Gastroesophageal sphincter (tissue), 4 donors: Measurements from ENCODE around the gene MGST1. TPM values are rescaled to one million over a fixed set of nuclear protein-coding genes. Genes with fewer than 3 reads are reported as not detected.

Experiments used
- ATAC-seq: fragments of 150-250 bp; one replicate; pipeline ENCODE4 v1.9.1; 2016; ENCODE audit warnings: mild to moderate bottlenecking, moderate library complexity
- H3K27ac ChIP-seq, 4 donors: fragments of 200-600 bp; sonication (generic) in 3 of 4; 1 replicate in 3 of 4; 2 replicates in 1 of 4; pipeline ENCODE4 v1.5.1; 2016 to 2019
- H3K27me3 ChIP-seq: fragments of 200-600 bp; sonication (generic); one replicate; pipeline ENCODE4 v1.5.1; 2019
- H3K36me3 ChIP-seq, 2 donors: fragments of 200-600 bp; sonication (generic); one replicate each; pipeline ENCODE4 v1.5.1; 2019; ENCODE audit warnings: control low read depth in 1 of 2
- H3K4me1 ChIP-seq, 3 donors: fragments of 200-600 bp; sonication (generic); 1 replicate in 2 of 3; 2 replicates in 1 of 3; pipeline ENCODE4 v1.5.1; 2016 to 2019; ENCODE audit warnings: control low read depth in 2 of 3
- H3K4me3 ChIP-seq, 2 donors: fragments of 200-600 bp; sonication (generic); one replicate each; pipeline ENCODE4 v1.5.1; 2019; ENCODE audit warnings: mild to moderate bottlenecking in 1 of 2, moderate library complexity in 1 of 2
- H3K9me3 ChIP-seq, 3 donors: fragments of 200-600 bp; sonication (generic); one replicate each; pipeline ENCODE4 v1.5.1; 2017 to 2019; ENCODE audit warnings: control low read depth in 2 of 3
- CTCF ChIP-seq, 4 experiments: fragments of 200-600 bp in 2 of 4; fragments of 450-650 bp in 2 of 4; sonication (generic) in 1 of 4; IDR thresholded peaks; one replicate each; pipeline ENCODE4 v1.5.1; 2017 to 2019; ENCODE audit warnings: antibody characterized with exemption in 4 of 4, mild to moderate bottlenecking in 2 of 4, moderate library complexity in 2 of 4
- EP300 ChIP-seq: sonication (generic); formaldehyde crosslinking; IDR thresholded peaks from one replicate; pipeline ENCODE4 v1.6.1; 2017; ENCODE audit warnings: antibody characterized with exemption, mild to moderate bottlenecking
- POLR2A ChIP-seq, 2 donors: fragments of 450-650 bp; IDR thresholded peaks; one replicate each; pipeline ENCODE4 v1.6.1; 2017; ENCODE audit warnings: antibody characterized with exemption in 2 of 2, mild to moderate bottlenecking in 2 of 2, moderate library complexity in 1 of 2
- POLR2AphosphoS5 ChIP-seq: sonication (generic); formaldehyde crosslinking; IDR thresholded peaks from one replicate; pipeline ENCODE4 v1.6.1; 2017; ENCODE audit warnings: antibody characterized with exemption
- WGBS, 2 donors: methylation state at CpG; one replicate each; pipeline ENCODE4 v1.1.5; 2018; ENCODE audit warnings: low coverage in 1 of 2; 5-methylcytosine and 5-hydroxymethylcytosine counted together
- total RNA-seq, 4 donors: library from RNA; depleted of rRNA; stranded (reverse); fragments of >200 nt; gene quantifications; one replicate each; pipeline ENCODE4 v1.1.0, GENCODE V29; 2016

The MGST1 gene
- total RNA-seq, result 10 to 100 TPM; 11.8 to 59.1 (median 45.1) TPM

DNA sequence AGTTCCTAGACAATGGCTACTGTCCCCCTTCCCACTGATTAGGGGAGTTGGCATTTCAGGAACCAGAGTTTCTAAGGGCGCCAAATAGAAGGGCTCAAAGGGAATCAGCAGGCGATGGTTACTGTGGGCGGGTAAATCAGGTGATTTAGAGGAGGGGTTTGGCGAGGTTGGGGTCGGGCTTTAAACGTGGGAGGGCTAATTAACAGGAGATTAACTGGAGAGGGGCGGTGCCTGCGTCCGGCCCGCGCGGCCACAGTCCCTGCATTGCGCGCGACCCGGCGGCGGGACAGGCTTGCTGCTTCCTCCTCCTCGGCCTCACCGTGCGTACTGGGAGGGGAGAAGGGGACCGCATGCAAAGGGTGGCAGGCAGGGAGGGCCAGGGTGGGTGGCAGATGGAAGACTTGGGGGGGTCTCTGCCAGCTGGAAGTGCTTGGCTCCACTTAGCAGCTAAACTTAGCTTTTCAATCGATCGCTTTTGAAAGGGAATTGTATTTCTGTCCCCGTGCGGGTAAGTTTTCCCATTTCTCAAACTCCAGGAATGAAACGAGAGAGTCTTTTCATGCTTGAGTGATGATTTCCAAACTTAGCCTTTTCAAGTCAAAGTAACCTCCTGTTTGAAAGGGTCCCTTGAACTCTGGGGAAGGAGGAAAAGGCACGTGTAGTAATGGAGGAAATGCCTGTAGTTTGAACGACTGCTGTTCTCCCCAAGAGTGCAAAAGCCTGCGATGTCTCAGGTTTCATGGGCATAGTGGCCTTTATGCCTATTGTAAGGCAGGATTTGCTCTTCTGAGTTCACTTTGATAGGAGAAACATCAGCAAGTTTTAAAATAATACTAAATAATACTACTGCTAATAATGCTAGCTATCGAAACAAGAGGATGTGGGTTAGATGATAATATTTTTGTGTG, at the start of gene MGST1:
MGST1 (plus strand) TSS at position 255 of the 908 bp plus-strand sequence. CDS start 6,608 bp downstream, outside the sequence.
- Histone ChIP-seq H3K4me1 (peaks cover 0 to 6% (median 0%) of the 10 kb centered on the region in 3 donors), H3K27ac (peak within 1 kb of the TSS; percentile 26 to 79 (median 70)), H3K27me3 (peaks cover 13% of the 10 kb centered on the region), H3K36me3 (no peaks in the 10 kb centered on the region), H3K4me3 (peak within 1 kb of the TSS; percentile 29 to 50), H3K9me3 (no peaks in the 10 kb centered on the region)
- ATAC-seq, result peak; percentile 75
- no peak for TF ChIP-seq EP300
- TF ChIP-seq POLR2A (IDR thresholded peaks at IDR 0.05), result peak; percentile 35 to 36
- TF ChIP-seq POLR2AphosphoS5, result peak; percentile 10
- TF ChIP-seq CTCF (IDR thresholded peaks at IDR 0.05), result no peak
- WGBS, 2 donors, result 4 to 19% methylated on average over 7 to 28 of the region's 31 CpGs

- Histone ChIP-seq H3K27me3 (no peaks in the 10 kb centered on the region), H3K27ac (peak overlapping the region in 1 of 4 donors; percentile 44)
Measured at GRCh38 chr12:16299403-16299802, 48.0 kb upstream of the MGST1 start.

DNA sequence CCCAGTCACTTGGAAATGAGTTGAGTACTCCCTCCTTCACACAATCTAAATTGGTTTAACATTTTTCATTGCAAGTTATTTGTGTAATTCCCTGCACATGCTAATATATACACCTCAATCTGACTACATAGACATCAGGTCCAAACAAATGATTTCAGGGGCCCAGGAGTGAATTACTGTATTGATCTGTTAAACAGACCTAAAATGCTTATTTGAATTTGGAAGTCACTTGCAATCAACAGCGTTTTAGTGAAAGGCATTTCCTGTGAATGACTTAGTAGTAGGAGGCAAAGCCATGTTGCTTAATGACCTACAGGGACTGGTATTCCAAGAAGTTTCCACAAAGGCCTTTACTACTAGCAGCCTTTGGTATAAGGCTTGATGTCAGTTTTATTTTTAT, 47.3 kb upstream of the MGST1 start:
- Histone ChIP-seq H3K4me3 (no peak overlapping the region), H3K4me1 (no peaks in the 10 kb centered on the region), H3K27ac (peak overlapping the region in 2 of 4 donors; percentile 37 to 44), H3K27me3 (no peaks in the 10 kb centered on the region), H3K36me3 (no peaks in the 10 kb centered on the region), H3K9me3 (no peaks in the 10 kb centered on the region)
- WGBS, 2 donors, result 11 to 57% methylated on average over 1 of the region's 1 CpG
- TF ChIP-seq POLR2A (IDR thresholded peaks at IDR 0.05) (no peak), CTCF (IDR thresholded peaks at IDR 0.05) (no peak), POLR2AphosphoS5 (no peak)
- ATAC-seq, result peak; percentile 49

More at GRCh38 chr12:16299403-16299802, 48.0 kb upstream of the MGST1 start:
- Histone ChIP-seq H3K36me3 (no peaks in the 10 kb centered on the region), H3K4me1 (no peaks in the 10 kb centered on the region), H3K9me3 (no peaks in the 10 kb centered on the region), H3K4me3 (no peak overlapping the region)
- 33 to 52% methylated on average over 2 of the region's 2 CpGs for WGBS, 2 donors
- TF ChIP-seq CTCF (IDR thresholded peaks at IDR 0.05) (no peak), POLR2AphosphoS5 (no peak)
- ATAC-seq, result no peak

DNA sequence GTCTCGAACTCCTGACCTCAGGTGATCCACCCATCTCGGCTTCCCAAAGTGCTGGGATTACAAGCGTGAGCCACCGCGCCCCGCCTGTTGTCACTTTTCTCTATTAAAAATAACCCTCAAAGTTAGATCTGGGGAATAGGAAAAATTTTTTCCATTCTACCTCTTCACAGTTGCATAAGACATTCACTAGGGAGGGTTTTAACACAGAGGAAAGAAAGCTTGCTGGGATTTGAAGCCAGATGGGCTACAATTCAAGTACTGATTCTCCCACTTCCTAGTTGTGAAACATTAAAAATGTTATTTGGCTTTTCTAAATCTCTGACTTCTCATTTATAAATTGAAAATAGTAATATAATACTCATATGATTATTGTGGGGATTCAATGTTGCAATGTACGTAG, 46.7 kb upstream of the MGST1 start:
- H3K9me3 ChIP-seq, result no peaks in the 10 kb centered on the region
- H3K27ac ChIP-seq, result peak overlapping the region in 3 of 4 donors; percentile 37 to 55 (median 44)
- TF ChIP-seq POLR2AphosphoS5 (no peak), EP300 (no peak), CTCF (IDR thresholded peaks at IDR 0.05) (no peak)
- H3K4me1 ChIP-seq, result no peaks in the 10 kb centered on the region
- H3K27me3 ChIP-seq, result no peaks in the 10 kb centered on the region
- 47 to 86% methylated on average over 7 of the region's 7 CpGs for WGBS, 2 donors
- H3K4me3 ChIP-seq, result no peak overlapping the region
- H3K36me3 ChIP-seq, result no peaks in the 10 kb centered on the region
- peak; percentile 83 for ATAC-seq

DNA sequence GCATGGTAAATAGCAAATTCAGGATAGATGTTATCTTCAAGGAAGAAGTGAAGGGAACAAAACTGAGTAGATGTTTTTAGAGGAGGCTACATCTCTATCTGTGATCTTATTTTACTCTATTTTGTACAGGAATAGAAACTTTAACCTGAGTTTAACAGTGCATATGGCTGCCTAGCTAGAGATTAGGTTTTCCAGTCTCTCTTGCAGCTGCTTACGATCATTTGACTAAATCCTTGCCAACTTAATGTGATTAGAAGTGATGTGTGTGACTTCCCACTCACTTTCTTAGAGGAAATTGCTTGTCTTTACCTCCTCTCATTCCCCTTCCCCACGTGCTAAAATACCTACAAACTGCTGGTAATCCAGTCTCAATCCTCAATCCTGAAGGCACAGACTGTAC, 43.5 kb upstream of the MGST1 start:
- Histone ChIP-seq H3K4me1 (no peaks in the 10 kb centered on the region), H3K27me3 (no peaks in the 10 kb centered on the region), H3K27ac (no peak overlapping the region), H3K4me3 (no peak overlapping the region), H3K36me3 (no peaks in the 10 kb centered on the region), H3K9me3 (peaks cover 0 to 8% (median 0%) of the 10 kb centered on the region in 3 donors)
- ATAC-seq, result no peak
- 28 to 49% methylated on average over 2 of the region's 2 CpGs for WGBS, 2 donors
- no peak for TF ChIP-seq POLR2A (IDR thresholded peaks at IDR 0.05)
- TF ChIP-seq POLR2AphosphoS5, result no peak
- TF ChIP-seq CTCF (IDR thresholded peaks at IDR 0.05), result no peak
- no peak for TF ChIP-seq EP300
